ENCODE data around the gene AK5. TPM values are rescaled to one million over a fixed set of nuclear protein-coding genes. Genes with fewer than 3 reads are reported as not detected.

Gene AK5
- total and polyA plus RNA-seq, 4 donors, result 0.06 to 3.0 (median 0.15) TPM; not detected in 1

GRCh38 chr1:77355010-77355409 lies 73.2 kb downstream of the AK5 start:
- no peak for ATAC-seq (ENCODE audit: insufficient read depth, low FRiP score)
- TF ChIP-seq CTCF (IDR thresholded peaks at IDR 0.05; ENCODE audit: control extremely low read depth, extremely low read depth), result no peak
- no peak overlapping the region for H3K4me3 ChIP-seq
- no peak overlapping the region for H3K9ac ChIP-seq (ENCODE audit: insufficient read depth in 1 of 2, low read length in 2 of 2)
- no peaks in the 10 kb centered on the region for H3K4me1 ChIP-seq (ENCODE audit: control insufficient read depth in 5 of 5, insufficient read depth in 5 of 5, low read length in 5 of 5)
- no peaks in the 10 kb centered on the region for H3K36me3 ChIP-seq (ENCODE audit: control insufficient read depth in 4 of 4, insufficient read depth in 4 of 4, low read length in 4 of 4)
- no peaks in the 10 kb centered on the region for H3K9me3 ChIP-seq (ENCODE audit: control insufficient read depth in 4 of 4, insufficient read depth in 3 of 4, low read length in 3 of 4)
- 81 to 87% methylated on average over 3 of the region's 3 CpGs for WGBS, 2 donors
- no peaks in the 10 kb centered on the region for H3K27me3 ChIP-seq (ENCODE audit: control insufficient read depth in 3 of 3, insufficient read depth in 3 of 3, low read length in 2 of 3)
- H3K27ac ChIP-seq (ENCODE audit: low read depth in 1 of 2, low read length in 1 of 2), result no peak overlapping the region
- no peak for DNase-seq

- Histone ChIP-seq H3K4me1 (ENCODE audit: control insufficient read depth in 5 of 5, insufficient read depth in 5 of 5, low read length in 5 of 5) (no peaks in the 10 kb centered on the region), H3K36me3 (ENCODE audit: control insufficient read depth in 4 of 4, insufficient read depth in 4 of 4, low read length in 4 of 4) (no peaks in the 10 kb centered on the region), H3K27ac (ENCODE audit: low read depth in 1 of 2, low read length in 1 of 2) (no peak overlapping the region), H3K9ac (ENCODE audit: insufficient read depth in 1 of 2, low read length in 2 of 2) (no peak overlapping the region), H3K27me3 (ENCODE audit: control insufficient read depth in 3 of 3, insufficient read depth in 3 of 3, low read length in 2 of 3) (no peaks in the 10 kb centered on the region), H3K4me3 (no peak overlapping the region), H3K9me3 (ENCODE audit: control insufficient read depth in 4 of 4, insufficient read depth in 3 of 4, low read length in 3 of 4) (no peaks in the 10 kb centered on the region)
- ATAC-seq (ENCODE audit: insufficient read depth, low FRiP score), result no peak
- WGBS, 2 donors, result 85 to 90% methylated on average over 3 of the region's 3 CpGs
- no peak for DNase-seq
- TF ChIP-seq CTCF (IDR thresholded peaks at IDR 0.05; ENCODE audit: control extremely low read depth, extremely low read depth), result no peak
Observed at GRCh38 chr1:77356136-77356535, 74.3 kb downstream of the AK5 start.

- Histone ChIP-seq H3K9me3 (ENCODE audit: control insufficient read depth in 4 of 4, insufficient read depth in 3 of 4, low read length in 3 of 4) (no peaks in the 10 kb centered on the region), H3K27ac (ENCODE audit: low read depth in 1 of 2, low read length in 1 of 2) (no peak overlapping the region), H3K4me1 (ENCODE audit: control insufficient read depth in 5 of 5, insufficient read depth in 5 of 5, low read length in 5 of 5) (no peaks in the 10 kb centered on the region), H3K27me3 (ENCODE audit: control insufficient read depth in 3 of 3, insufficient read depth in 3 of 3, low read length in 2 of 3) (no peaks in the 10 kb centered on the region), H3K9ac (ENCODE audit: insufficient read depth in 1 of 2, low read length in 2 of 2) (no peak overlapping the region), H3K4me3 (no peak overlapping the region), H3K36me3 (ENCODE audit: control insufficient read depth in 4 of 4, insufficient read depth in 4 of 4, low read length in 4 of 4) (no peaks in the 10 kb centered on the region)
- ATAC-seq (ENCODE audit: insufficient read depth, low FRiP score) (no peak), DNase-seq (no peak)
- TF ChIP-seq CTCF (IDR thresholded peaks at IDR 0.05; ENCODE audit: control extremely low read depth, extremely low read depth), result no peak
Observed at GRCh38 chr1:77360256-77360655, 78.4 kb downstream of the AK5 start.

GRCh38 chr1:77361621-77362020 lies 79.8 kb downstream of the AK5 start:
- 93 to 96% methylated on average over 7 of the region's 7 CpGs for WGBS, 2 donors
- H3K36me3 ChIP-seq (ENCODE audit: control insufficient read depth in 4 of 4, insufficient read depth in 4 of 4, low read length in 4 of 4), result no peaks in the 10 kb centered on the region
- no peaks in the 10 kb centered on the region for H3K9me3 ChIP-seq (ENCODE audit: control insufficient read depth in 4 of 4, insufficient read depth in 3 of 4, low read length in 3 of 4)

More at GRCh38 chr1:77361621-77362020, 79.8 kb downstream of the AK5 start:
- no peaks in the 10 kb centered on the region for H3K4me1 ChIP-seq (ENCODE audit: control insufficient read depth in 5 of 5, insufficient read depth in 5 of 5, low read length in 5 of 5)
- DNase-seq (no peak), ATAC-seq (ENCODE audit: insufficient read depth, low FRiP score) (no peak)
- H3K9ac ChIP-seq (ENCODE audit: insufficient read depth in 1 of 2, low read length in 2 of 2), result no peak overlapping the region
- TF ChIP-seq CTCF (IDR thresholded peaks at IDR 0.05; ENCODE audit: control extremely low read depth, extremely low read depth), result no peak
- no peaks in the 10 kb centered on the region for H3K27me3 ChIP-seq (ENCODE audit: control insufficient read depth in 3 of 3, insufficient read depth in 3 of 3, low read length in 2 of 3)
- no peak overlapping the region for H3K4me3 ChIP-seq
- H3K27ac ChIP-seq (ENCODE audit: low read depth in 1 of 2, low read length in 1 of 2), result no peak overlapping the region

Measured in lung (tissue), 12 donors.